Measurements from ENCODE around the gene CCL20. TPM values are rescaled to one million over a fixed set of nuclear protein-coding genes. Genes with fewer than 3 reads are reported as not detected.

The CCL20 gene
- total and polyA plus RNA-seq, 10 donors: 0.28 to 0.74 (median 0.46) TPM; not detected in 7

GRCh38 chr2:227853204-227853629 is 39.6 kb downstream of the CCL20 start:
- no peak for DNase-seq
- 57 to 80% (median 76%) methylated on average over 4 of the region's 4 CpGs for WGBS, 5 donors
- intact Hi-C loops (cut with DNase I; ENCODE audit: low total_unique reads): no loop called here
- Histone ChIP-seq H3K36me3 (no peaks in the 10 kb centered on the region), H3K9me3 (no peaks in the 10 kb centered on the region), H3K4me1 (no peaks in the 10 kb centered on the region), H3K4me3 (no peak overlapping the region), H3K27me3 (replicated peaks in 1 of 7) (peaks cover 0 to 38% (median 0%) of the 10 kb centered on the region in 7 donors), H3K27ac (no peak overlapping the region)
- TF ChIP-seq POLR2AphosphoS5 (IDR thresholded peaks at IDR 0.05) (no peak), POLR2A (IDR thresholded peaks at IDR 0.05) (no peak), CTCF (IDR thresholded peaks at IDR 0.05 in 8 of 11, conservative IDR thresholded peaks at IDR 0.05 in 3 of 11) (no peak)

- Histone ChIP-seq H3K9me3 (no peaks in the 10 kb centered on the region), H3K36me3 (no peaks in the 10 kb centered on the region), H3K27ac (no peak overlapping the region), H3K4me1 (no peaks in the 10 kb centered on the region), H3K4me3 (no peak overlapping the region), H3K27me3 (replicated peaks in 1 of 7) (peaks cover 0 to 38% (median 0%) of the 10 kb centered on the region in 7 donors)
- WGBS, 5 donors: 77 to 86% (median 81%) methylated on average over 6 of the region's 6 CpGs
- TF ChIP-seq POLR2A (IDR thresholded peaks at IDR 0.05) (no peak), POLR2AphosphoS5 (IDR thresholded peaks at IDR 0.05) (no peak), CTCF (IDR thresholded peaks at IDR 0.05 in 8 of 11, conservative IDR thresholded peaks at IDR 0.05 in 3 of 11) (no peak)
- no peak for DNase-seq
- intact Hi-C loops (cut with DNase I; ENCODE audit: low total_unique reads): no loop called here
Measured at GRCh38 chr2:227853765-227854271, 40.2 kb downstream of the CCL20 start.

- H3K9me3 ChIP-seq: no peaks in the 10 kb centered on the region
- no peaks in the 10 kb centered on the region for H3K36me3 ChIP-seq
- intact Hi-C loops (cut with DNase I; ENCODE audit: low total_unique reads): no loop called here
- 66 to 81% (median 69%) methylated on average over 3 of the region's 3 CpGs for WGBS, 5 donors
- peaks cover 0 to 38% (median 0%) of the 10 kb centered on the region in 7 donors for H3K27me3 ChIP-seq (replicated peaks in 1 of 7)
- no peak overlapping the region for H3K4me3 ChIP-seq
- no peak overlapping the region for H3K27ac ChIP-seq
- H3K4me1 ChIP-seq: no peaks in the 10 kb centered on the region
- TF ChIP-seq CTCF (IDR thresholded peaks at IDR 0.05 in 8 of 11, conservative IDR thresholded peaks at IDR 0.05 in 3 of 11) (no peak), POLR2A (IDR thresholded peaks at IDR 0.05) (no peak), POLR2AphosphoS5 (IDR thresholded peaks at IDR 0.05) (no peak)
- DNase-seq: no peak
Measured at GRCh38 chr2:227855440-227855839, 41.8 kb downstream of the CCL20 start.

GRCh38 chr2:227856697-227857096 is 43.1 kb downstream of the CCL20 start:
- Histone ChIP-seq H3K4me3 (no peak overlapping the region), H3K27me3 (replicated peaks in 1 of 7) (peaks cover 0 to 38% (median 0%) of the 10 kb centered on the region in 7 donors), H3K9me3 (no peaks in the 10 kb centered on the region), H3K36me3 (no peaks in the 10 kb centered on the region), H3K27ac (no peak overlapping the region), H3K4me1 (peaks cover 0 to under 1% (median 0%) of the 10 kb centered on the region in 6 donors)
- no peak for DNase-seq
- intact Hi-C loops (cut with DNase I; ENCODE audit: low total_unique reads): no loop called here
- WGBS, 5 donors: 74 to 92% (median 90%) methylated on average over 2 of the region's 2 CpGs
- TF ChIP-seq CTCF (IDR thresholded peaks at IDR 0.05 in 8 of 11, conservative IDR thresholded peaks at IDR 0.05 in 3 of 11): no peak
- no peak for TF ChIP-seq POLR2A (IDR thresholded peaks at IDR 0.05)
- TF ChIP-seq POLR2AphosphoS5 (IDR thresholded peaks at IDR 0.05): no peak
